ENCODE results near the gene ANXA10.
"Not testable (repeated sequence)": the region's sequence is repeated elsewhere in the genome, so short reads cannot be mapped to it uniquely, and the experiment has no call there.

The ANXA10 gene

GRCh38 chr4:168119100-168119499, 26.8 kb downstream of the ANXA10 start:
- no peak for DNase-seq

DNA sequence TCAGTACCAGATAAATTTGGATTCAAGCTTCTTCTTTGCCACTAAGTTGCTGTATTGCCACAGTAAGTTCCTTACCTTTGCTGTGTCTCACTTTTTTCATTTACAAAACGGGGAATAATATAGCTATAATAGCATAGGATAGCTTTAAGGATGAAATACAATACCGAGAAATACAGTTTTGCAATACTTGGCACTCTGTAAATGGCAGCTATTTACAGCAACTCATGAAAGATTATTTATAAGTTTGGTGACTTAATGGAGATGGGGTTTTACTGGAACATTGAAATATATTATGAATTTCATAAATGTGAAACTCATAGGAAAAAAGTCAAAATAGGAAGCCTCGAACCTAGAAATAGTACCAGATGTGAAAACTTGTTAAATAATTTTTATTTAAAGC, 27.6 kb downstream of the ANXA10 start:
- DNase-seq: no peak

GRCh38 chr4:168120811-168121210, 28.5 kb downstream of the ANXA10 start:
- DNase-seq: no peak

DNA sequence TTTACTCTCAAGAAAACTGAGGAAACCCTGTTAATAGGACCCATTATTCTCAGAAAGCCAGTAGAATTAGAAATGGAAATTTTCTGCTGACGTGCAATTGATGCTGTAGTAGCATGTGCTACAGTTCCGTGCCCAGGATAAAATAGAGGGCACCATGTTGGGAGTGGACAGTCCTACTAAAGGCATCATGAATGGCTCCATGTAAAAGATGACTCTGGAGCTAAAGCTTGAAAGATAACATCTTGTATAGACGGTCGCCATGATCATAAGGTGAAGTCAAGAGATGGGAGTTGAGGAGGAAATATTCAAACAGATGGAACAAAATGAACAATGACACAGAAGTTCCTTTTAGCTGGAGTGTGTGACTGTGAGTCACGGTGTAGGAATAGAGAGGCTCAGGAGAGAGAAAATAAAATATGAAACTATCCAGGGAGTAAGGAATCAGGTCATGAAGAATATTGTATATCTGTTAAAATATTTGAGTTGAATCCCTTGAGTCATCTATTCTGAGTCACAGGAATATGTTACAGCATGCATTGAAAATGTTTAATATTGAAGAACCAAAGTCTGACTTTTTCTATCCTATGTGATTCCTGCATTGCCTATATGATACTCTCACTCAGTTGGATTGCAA, 31.8 kb downstream of the ANXA10 start:
- DNase-seq: no peak

- no peak for DNase-seq
Observed at GRCh38 chr4:168126952-168127351, 34.6 kb downstream of the ANXA10 start.

DNA sequence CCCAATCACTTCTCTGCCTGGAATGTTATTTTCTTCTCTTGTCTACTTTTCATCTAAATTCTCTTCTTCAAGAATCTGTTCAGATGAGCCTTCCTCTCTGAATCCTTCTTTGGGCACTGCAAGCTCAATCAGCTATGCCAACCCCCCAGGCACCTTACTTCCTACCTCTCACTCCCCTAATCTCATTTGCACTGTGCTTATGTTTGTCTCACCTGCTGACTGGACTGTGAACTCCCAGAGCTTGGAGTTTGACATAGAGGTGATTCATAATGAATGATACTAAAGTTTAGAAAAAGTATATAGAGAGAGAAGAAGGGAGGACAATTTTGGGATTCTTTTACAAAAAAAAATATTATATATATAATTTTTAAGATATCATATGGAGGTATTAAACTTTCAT, 36.3 kb downstream of the ANXA10 start:
- no peak for DNase-seq

- DNase-seq: no peak
Observed at GRCh38 chr4:168129046-168129772, 36.9 kb downstream of the ANXA10 start.

DNA sequence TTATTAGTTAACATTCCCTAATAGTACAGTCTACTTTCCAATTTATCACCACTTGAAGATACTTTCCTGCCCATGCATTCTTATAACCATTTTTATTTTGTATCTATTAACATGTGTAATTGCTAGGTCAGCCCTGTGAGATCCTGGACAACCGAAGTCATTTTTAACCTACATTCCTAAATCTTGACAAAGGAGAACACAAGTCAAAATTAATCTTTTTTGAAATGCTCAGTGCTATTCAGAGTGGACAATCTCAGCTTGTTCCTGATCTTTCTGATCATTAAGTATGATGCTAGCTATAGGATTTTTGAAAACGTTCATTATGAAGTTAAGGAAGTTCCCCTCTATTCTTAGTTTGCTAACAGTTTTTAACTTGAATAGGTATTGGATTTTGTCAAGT, 37.5 kb downstream of the ANXA10 start:
- no peak for DNase-seq

- DNase-seq: no peak
Observed at GRCh38 chr4:168131196-168131595, 38.9 kb downstream of the ANXA10 start.

DNA sequence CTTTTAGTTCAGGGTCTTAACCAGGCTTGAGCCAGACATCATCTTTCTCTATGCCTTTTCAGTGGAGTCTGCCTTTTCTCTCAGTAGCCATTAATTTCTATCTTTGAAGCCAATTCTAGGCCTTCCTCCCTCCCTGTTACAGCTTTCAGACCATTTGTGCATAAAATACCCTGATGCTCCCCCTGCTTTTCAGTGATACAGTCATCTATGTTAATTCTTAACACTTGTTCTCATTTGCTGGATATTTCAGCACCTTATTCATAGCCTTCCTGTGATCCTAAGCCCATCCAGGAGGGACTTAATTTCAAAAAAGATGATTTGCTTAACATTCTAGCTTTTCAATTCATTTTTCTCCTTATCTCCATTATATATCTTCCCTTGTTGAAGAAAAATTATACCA, 42.3 kb downstream of the ANXA10 start:
- DNase-seq: no peak

DNA sequence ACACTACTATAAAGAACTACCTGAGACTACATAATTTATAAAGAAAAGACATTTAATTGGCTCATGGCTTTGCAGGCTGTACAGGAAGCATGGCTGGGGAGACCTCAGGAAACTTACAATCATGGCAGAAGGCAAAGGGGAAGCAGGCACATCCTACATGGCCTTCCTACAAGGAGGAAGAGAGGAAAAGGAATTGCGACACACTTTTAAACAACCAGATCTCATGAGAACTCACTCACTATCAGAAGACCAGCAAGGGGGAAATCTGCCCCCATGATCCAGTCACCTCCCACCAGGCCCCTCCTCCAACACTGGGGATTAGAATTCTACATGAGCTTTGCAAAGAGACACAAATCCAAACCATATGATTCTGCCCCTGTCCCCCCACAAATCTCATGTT, 43.5 kb downstream of the ANXA10 start:
- DNase-seq: not testable (repeated sequence)

DNA sequence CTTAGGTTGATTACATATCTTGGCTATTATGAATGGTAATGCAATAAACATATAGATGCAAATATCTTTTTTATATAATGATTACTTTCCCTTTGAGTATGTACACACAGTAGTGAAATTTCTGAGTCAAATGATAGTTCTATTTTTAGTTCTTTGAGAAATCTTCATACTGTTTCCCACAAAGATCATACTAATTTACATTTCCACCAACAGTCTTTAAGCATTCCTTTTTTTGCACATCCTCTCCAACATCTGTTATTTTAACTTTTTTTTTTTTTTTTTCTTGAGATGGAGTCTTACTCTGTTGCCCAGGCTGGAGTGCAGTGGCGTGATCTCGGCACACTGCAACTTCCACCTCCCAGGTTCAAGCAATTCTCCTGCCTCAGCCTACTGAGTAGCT, 45.4 kb downstream of the ANXA10 start:
- DNase-seq: not testable (repeated sequence)

GRCh38 chr4:168138143-168138542, 45.8 kb downstream of the ANXA10 start:
- DNase-seq: no peak

GRCh38 chr4:168139336-168139735, 47.0 kb downstream of the ANXA10 start:
- DNase-seq: no peak

DNA sequence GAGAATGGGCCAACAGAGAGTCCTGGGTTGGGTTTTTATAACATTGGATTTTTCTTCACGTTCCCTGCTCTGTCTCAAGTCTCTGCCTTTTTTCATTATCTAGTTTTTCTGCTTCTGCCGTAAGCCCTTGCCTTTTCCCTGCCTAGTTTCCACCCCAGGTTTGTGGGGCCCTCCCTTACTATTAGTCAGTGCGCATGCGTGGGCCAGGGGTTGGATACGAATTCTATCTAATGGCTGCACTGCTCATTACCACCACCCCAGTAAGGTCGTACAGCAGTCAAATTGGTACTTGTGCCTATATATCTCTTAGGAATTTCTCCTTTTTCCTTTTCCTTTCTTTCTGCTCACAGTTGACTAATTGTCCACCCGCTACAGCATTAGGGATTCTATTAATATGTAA, 49.4 kb downstream of the ANXA10 start:
- DNase-seq: no peak

GRCh38 chr4:168143601-168144000, 51.3 kb downstream of the ANXA10 start:
- DNase-seq: no peak

DNA sequence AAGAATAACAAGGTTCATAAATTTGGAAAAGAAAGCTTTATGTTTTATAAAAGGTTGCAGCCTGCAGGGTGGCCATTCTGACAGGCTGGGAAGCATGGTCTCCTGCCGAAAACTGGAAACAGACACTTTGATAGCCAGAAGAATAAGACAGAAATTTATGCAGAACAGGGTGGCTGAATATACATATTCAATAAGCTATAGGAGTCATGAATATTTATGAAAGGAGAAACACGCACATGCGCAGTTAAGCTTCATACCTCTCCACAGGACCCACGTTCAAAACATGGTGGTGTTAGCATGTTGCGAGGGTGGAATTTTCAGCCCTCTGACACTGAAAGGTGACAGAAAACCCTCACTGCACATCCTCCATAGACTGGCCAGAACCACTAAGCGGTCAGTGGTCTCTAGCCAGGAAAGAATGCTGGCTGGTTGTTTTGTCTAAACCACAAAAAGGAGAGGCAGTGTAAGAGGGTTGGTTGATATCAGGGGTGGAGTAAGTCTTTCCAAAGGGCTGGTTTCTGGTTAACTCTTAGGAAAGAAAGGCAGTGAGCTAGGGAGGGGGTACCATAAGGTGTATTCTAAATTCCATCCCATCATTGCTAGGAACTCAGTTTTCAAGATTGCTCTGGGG, 58.2 kb downstream of the ANXA10 start:
- no peak for DNase-seq

DNA sequence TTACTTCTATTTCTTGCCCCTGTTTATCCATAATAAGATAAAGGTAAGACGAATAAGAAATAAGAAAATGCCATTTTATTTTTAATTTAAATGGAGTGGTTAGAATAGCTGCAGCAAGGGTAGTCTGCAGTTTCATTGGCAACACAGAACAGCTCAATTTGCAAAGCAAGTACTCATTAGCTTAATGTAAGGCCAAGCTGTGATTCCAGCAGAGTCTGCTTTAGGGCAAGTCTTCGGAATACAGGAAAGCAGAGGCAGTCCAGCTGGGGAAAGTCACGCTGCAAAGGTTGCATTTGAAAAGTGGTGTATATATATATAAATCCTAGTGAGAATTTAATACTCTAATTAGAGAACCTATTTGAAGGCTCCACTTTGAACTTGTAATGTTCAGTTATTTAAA, 59.0 kb downstream of the ANXA10 start:
- DNase-seq: no peak

GRCh38 chr4:168152837-168153500, 60.6 kb downstream of the ANXA10 start:
- no peak for DNase-seq

DNA sequence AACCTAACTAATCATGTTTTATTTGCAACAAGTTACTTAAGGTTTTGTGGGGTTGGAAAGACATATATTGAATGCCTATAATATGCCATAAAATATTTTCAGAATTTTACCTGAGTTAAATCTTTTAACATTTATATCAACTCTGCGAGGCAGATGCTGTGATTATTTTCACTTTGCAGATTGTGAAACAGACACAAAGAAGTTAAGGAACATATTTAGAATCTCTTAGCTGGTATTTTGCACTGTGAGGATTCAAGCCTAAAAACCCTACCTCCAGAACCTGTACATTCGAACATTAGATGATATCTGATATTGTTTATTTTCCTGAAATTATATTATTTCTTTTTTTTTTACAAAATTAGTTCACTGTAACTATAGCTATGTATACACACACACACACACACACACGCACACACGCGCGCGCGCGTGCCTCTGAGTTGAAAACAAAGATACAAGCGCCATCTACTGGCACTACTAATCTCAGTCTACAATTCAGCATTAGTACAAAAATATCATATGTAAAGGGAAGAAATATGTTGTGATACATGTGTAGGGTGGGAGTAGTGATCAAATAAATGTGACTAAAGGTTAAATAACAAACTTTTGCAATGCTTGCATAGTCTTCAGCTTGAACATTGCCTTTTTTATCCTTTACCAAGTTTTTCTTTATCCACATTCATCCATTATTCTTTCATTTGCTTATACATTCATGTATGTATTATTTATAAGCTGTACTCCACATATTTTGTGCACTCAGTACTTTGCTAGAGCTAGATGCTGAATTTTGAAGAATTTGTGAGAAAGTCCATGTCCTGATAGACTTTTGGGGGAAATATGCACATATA, 61.5 kb downstream of the ANXA10 start:
- DNase-seq: peak; percentile 61 to 67

GRCh38 chr4:168154546-168155277, 62.4 kb downstream of the ANXA10 start:
- DNase-seq: no peak

GRCh38 chr4:168162604-168163003, 70.3 kb downstream of the ANXA10 start:
- no peak for DNase-seq

All from activated CD4-positive, alpha-beta T cell treated with anti-CD3 and anti-CD28 coated beads, Interleukin-2, amount 50 U/mL, for 48 hours (primary cell).